ENCODE data around the gene SORCS1.

SORCS1 gene

DNA sequence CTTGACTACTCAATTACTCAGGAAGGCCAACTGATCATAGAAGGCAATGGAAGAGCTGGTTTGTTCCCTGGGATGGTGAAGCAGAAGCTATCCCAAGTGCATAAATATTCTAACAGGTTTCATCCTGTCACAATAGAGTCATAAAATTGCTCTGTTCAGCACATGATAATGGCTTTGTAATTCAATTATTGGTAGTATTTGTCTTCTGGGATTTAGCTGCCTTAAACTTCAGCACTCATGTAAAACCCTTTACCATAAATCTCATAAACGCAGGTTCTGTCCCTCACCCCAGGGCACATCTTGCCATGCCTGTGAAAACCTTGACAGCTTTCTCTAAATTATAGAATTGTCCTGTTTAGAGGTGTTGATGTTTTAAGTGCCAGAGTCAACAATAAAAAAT lies 417.6 kb downstream of the SORCS1 start (continued):
- TF ChIP-seq, protein P1, sequence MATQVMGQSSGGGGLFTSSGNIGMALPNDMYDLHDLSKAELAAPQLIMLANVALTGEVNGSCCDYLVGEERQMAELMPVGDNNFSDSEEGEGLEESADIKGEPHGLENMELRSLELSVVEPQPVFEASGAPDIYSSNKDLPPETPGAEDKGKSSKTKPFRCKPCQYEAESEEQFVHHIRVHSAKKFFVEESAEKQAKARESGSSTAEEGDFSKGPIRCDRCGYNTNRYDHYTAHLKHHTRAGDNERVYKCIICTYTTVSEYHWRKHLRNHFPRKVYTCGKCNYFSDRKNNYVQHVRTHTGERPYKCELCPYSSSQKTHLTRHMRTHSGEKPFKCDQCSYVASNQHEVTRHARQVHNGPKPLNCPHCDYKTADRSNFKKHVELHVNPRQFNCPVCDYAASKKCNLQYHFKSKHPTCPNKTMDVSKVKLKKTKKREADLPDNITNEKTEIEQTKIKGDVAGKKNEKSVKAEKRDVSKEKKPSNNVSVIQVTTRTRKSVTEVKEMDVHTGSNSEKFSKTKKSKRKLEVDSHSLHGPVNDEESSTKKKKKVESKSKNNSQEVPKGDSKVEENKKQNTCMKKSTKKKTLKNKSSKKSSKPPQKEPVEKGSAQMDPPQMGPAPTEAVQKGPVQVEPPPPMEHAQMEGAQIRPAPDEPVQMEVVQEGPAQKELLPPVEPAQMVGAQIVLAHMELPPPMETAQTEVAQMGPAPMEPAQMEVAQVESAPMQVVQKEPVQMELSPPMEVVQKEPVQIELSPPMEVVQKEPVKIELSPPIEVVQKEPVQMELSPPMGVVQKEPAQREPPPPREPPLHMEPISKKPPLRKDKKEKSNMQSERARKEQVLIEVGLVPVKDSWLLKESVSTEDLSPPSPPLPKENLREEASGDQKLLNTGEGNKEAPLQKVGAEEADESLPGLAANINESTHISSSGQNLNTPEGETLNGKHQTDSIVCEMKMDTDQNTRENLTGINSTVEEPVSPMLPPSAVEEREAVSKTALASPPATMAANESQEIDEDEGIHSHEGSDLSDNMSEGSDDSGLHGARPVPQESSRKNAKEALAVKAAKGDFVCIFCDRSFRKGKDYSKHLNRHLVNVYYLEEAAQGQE (tag by site-specific recombination; IDR thresholded peaks at IDR 0.05): no peak
- TF ChIP-seq HOXC10 (CRISPR knock-in tag; IDR thresholded peaks at IDR 0.05) (no peak), ZNF521 (tag by site-specific recombination; IDR thresholded peaks at IDR 0.05) (no peak), ZNF223 (tag by site-specific recombination; IDR thresholded peaks at IDR 0.05) (no peak), KLF16 (tag by site-specific recombination; IDR thresholded peaks at IDR 0.05) (no peak), KLF9 (tag by site-specific recombination; IDR thresholded peaks at IDR 0.05; ENCODE audit: low read depth) (no peak), KLF8 (tag by site-specific recombination; IDR thresholded peaks at IDR 0.05) (no peak)
- TF ChIP-seq, protein P2, sequence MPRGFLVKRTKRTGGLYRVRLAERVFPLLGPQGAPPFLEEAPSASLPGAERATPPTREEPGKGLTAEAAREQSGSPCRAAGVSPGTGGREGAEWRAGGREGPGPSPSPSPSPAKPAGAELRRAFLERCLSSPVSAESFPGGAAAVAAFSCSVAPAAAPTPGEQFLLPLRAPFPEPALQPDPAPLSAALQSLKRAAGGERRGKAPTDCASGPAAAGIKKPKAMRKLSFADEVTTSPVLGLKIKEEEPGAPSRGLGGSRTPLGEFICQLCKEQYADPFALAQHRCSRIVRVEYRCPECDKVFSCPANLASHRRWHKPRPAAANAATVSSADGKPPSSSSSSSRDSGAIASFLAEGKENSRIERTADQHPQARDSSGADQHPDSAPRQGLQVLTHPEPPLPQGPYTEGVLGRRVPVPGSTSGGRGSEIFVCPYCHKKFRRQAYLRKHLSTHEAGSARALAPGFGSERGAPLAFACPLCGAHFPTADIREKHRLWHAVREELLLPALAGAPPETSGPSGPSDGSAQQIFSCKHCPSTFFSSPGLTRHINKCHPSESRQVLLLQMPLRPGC (tag by site-specific recombination; IDR thresholded peaks at IDR 0.05): no peak
- TF ChIP-seq, protein P3, sequence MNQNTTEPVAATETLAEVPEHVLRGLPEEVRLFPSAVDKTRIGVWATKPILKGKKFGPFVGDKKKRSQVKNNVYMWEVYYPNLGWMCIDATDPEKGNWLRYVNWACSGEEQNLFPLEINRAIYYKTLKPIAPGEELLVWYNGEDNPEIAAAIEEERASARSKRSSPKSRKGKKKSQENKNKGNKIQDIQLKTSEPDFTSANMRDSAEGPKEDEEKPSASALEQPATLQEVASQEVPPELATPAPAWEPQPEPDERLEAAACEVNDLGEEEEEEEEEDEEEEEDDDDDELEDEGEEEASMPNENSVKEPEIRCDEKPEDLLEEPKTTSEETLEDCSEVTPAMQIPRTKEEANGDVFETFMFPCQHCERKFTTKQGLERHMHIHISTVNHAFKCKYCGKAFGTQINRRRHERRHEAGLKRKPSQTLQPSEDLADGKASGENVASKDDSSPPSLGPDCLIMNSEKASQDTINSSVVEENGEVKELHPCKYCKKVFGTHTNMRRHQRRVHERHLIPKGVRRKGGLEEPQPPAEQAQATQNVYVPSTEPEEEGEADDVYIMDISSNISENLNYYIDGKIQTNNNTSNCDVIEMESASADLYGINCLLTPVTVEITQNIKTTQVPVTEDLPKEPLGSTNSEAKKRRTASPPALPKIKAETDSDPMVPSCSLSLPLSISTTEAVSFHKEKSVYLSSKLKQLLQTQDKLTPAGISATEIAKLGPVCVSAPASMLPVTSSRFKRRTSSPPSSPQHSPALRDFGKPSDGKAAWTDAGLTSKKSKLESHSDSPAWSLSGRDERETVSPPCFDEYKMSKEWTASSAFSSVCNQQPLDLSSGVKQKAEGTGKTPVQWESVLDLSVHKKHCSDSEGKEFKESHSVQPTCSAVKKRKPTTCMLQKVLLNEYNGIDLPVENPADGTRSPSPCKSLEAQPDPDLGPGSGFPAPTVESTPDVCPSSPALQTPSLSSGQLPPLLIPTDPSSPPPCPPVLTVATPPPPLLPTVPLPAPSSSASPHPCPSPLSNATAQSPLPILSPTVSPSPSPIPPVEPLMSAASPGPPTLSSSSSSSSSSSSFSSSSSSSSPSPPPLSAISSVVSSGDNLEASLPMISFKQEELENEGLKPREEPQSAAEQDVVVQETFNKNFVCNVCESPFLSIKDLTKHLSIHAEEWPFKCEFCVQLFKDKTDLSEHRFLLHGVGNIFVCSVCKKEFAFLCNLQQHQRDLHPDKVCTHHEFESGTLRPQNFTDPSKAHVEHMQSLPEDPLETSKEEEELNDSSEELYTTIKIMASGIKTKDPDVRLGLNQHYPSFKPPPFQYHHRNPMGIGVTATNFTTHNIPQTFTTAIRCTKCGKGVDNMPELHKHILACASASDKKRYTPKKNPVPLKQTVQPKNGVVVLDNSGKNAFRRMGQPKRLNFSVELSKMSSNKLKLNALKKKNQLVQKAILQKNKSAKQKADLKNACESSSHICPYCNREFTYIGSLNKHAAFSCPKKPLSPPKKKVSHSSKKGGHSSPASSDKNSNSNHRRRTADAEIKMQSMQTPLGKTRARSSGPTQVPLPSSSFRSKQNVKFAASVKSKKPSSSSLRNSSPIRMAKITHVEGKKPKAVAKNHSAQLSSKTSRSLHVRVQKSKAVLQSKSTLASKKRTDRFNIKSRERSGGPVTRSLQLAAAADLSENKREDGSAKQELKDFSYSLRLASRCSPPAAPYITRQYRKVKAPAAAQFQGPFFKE (tag by site-specific recombination; IDR thresholded peaks at IDR 0.05; ENCODE audit: borderline replicate concordance): no peak

DNA sequence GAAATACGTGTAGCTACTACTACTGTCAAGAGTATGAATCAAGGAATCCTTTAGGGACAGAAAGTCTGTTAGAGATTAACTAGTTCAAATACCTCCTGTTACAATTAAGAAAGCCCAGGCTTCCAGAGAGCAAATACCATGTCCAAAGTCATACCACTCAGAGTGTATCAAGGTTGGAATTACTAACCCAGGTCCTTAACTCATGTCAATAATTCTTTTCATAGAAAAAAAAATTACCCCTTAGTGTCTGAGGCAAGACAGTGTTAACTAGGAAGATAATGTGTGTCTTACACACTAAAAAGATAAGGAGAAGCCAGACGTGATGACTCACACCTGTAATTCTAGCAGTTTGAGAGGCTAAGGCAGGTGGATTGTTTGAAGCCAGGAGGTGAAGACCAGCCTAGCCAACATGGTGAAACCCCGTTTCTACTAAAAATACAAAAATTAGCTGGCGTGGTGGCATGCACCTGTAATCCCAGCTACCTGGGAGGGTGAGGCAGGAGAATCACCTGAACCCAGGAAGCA lies 423.4 kb downstream of the SORCS1 start:
- Histone ChIP-seq H3K9me3 (ENCODE audit: control insufficient read depth, insufficient read depth, low read depth, low read length) (no peaks in the 10 kb centered on the region), H3K27ac (ENCODE audit: extremely low read depth, low read depth, low read length) (no peak overlapping the region), H3K36me3 (ENCODE audit: control insufficient read depth in 2 of 2, insufficient read depth in 1 of 2, low read length in 2 of 2) (no peaks in the 10 kb centered on the region), H3K4me3 (ENCODE audit: low read depth, low read length) (no peak overlapping the region), H3K4me1 (ENCODE audit: control insufficient read depth, insufficient read depth, low read length) (no peaks in the 10 kb centered on the region)
- ChIA-PET CTCF (no interaction called here), POLR2A (no interaction called here)
- TF ChIP-seq ZNF211 (tag by site-specific recombination; IDR thresholded peaks at IDR 0.05; ENCODE audit: low read depth): no peak
- no peak for TF ChIP-seq ZNF114 (tag by site-specific recombination; IDR thresholded peaks at IDR 0.05)
- no peak for TF ChIP-seq ZNF202 (tag by site-specific recombination; IDR thresholded peaks at IDR 0.05; ENCODE audit: borderline replicate concordance)
- TF ChIP-seq, protein P4, sequence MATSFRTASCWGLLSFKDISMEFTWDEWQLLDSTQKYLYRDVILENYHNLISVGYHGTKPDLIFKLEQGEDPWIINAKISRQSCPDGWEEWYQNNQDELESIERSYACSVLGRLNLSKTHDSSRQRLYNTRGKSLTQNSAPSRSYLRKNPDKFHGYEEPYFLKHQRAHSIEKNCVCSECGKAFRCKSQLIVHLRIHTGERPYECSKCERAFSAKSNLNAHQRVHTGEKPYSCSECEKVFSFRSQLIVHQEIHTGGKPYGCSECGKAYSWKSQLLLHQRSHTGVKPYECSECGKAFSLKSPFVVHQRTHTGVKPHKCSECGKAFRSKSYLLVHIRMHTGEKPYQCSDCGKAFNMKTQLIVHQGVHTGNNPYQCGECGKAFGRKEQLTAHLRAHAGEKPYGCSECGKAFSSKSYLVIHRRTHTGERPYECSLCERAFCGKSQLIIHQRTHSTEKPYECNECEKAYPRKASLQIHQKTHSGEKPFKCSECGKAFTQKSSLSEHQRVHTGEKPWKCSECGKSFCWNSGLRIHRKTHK (tag by site-specific recombination; IDR thresholded peaks at IDR 0.05): no peak
- no peak for TF ChIP-seq ZNF777 (tag by site-specific recombination; IDR thresholded peaks at IDR 0.05; ENCODE audit: borderline replicate concordance)
- no peak for TF ChIP-seq ZNF37A (tag by site-specific recombination; IDR thresholded peaks at IDR 0.05)
- TF ChIP-seq ZNF184 (tag by site-specific recombination; IDR thresholded peaks at IDR 0.05): no peak
- no peak for TF ChIP-seq ZNF629 (tag by site-specific recombination; IDR thresholded peaks at IDR 0.05)
- TF ChIP-seq ZNF654 (tag by site-specific recombination; IDR thresholded peaks at IDR 0.05; ENCODE audit: low read depth): no peak
- no peak for TF ChIP-seq ZNF174 (tag by site-specific recombination; IDR thresholded peaks at IDR 0.05)
- TF ChIP-seq ZNF76 (tag by site-specific recombination; IDR thresholded peaks at IDR 0.05; ENCODE audit: borderline replicate concordance, low read depth): no peak
- TF ChIP-seq, protein P5, sequence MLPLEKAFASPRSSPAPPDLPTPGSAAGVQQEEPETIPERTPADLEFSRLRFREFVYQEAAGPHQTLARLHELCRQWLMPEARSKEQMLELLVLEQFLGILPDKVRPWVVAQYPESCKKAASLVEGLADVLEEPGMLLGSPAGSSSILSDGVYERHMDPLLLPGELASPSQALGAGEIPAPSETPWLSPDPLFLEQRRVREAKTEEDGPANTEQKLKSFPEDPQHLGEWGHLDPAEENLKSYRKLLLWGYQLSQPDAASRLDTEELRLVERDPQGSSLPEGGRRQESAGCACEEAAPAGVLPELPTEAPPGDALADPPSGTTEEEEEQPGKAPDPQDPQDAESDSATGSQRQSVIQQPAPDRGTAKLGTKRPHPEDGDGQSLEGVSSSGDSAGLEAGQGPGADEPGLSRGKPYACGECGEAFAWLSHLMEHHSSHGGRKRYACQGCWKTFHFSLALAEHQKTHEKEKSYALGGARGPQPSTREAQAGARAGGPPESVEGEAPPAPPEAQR (tag by site-specific recombination; IDR thresholded peaks at IDR 0.05): no peak
- TF ChIP-seq ZNF132 (tag by site-specific recombination; IDR thresholded peaks at IDR 0.05; ENCODE audit: borderline replicate concordance): no peak
- no peak for TF ChIP-seq ZNF677 (tag by site-specific recombination; IDR thresholded peaks at IDR 0.05)

Data from HEK293 (cell line).